GM18526 (cell line): Measurements from ENCODE around the gene C16orf95.

ENCODE experiments used
- POLR2A ChIP-seq: IDR thresholded peaks from 3 replicates; pipeline ENCODE4 v1.6.1; 2011; ENCODE audit not compliant: insufficient read length; ENCODE audit errors: extremely low read depth

Gene C16orf95

DNA sequence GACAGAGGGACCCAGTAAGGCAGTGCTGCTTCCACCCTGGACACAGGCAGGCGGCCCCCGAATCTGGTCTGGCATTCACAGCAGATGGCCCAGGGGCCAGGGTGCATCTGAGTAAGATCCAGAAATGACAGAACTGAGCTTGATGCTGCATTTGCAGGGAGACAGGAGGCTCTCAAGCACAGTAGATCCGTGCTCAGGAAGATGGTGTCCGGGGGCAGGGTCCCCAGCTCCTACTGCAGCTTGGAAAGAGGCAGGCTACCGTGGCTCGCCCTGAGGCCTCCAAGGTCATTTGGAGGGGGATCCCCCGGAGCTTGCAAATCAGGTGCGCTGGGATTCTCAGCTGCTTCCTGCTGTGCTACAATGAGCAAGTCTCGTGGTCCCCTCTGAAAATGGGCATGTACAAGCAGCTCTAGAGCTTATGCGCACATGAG lies 2.2 kb downstream of the C16orf95 start:
- no peak for TF ChIP-seq POLR2A

DNA sequence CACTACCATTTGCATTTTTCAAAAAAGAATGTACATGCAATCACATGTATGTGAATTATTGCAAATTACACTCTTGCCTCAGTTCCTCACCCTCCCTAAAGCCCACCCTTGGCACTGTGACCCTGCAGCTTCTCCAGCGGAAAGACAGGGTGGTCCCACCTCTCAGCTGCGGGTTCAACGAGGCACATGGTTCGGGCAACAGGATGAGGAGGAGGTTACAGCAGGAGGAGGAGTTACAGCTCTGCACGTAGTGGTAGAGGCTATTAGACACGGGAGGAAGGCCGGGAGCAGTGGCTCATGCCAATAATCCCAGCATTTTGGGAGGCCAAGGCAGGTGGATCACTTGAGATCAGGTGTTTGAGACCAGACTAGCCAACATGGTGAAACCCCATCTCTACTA lies 5.2 kb downstream of the C16orf95 start:
- no peak for TF ChIP-seq POLR2A

DNA sequence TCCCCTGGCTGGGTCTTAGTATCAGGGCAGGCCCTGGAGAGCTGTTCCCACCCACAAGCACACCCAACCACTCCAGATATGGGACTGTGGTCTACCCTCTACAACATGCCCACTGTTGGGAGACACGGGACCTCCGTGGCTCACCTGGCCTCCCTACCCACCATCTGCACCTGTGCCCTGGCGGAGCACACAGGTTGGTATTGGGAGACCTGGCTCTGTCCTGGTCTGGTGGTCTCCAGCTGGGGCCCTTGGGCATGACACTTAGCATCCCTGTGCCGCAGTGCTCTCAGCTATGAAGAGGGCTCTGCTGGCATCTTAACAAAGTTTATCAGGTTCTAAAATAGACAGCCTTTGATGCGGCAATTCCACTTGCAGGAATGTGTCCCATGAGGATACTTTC lies 5.8 kb downstream of the C16orf95 start:
- TF ChIP-seq POLR2A, result no peak

DNA sequence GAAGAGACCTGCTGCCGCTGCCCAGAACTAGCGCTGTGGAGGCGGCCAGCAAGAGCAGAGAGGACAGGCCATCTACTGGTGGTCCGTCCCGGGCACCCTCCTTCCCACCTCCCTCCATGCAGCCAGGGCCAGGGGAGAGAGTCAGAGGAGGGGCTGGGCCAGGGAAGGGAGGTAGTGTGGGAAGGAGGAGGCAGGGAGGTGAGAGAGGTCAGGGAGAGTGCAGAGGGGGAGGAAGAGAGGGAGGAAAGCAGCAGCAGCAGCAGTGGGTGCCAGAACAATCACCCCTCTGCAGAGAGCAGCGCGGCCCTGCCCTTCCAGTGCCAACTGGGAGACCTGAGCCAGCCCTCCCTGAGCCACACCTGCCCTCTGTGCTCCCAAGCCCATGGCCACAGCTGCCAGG lies 6.6 kb downstream of the C16orf95 start:
- no peak for TF ChIP-seq POLR2A

DNA sequence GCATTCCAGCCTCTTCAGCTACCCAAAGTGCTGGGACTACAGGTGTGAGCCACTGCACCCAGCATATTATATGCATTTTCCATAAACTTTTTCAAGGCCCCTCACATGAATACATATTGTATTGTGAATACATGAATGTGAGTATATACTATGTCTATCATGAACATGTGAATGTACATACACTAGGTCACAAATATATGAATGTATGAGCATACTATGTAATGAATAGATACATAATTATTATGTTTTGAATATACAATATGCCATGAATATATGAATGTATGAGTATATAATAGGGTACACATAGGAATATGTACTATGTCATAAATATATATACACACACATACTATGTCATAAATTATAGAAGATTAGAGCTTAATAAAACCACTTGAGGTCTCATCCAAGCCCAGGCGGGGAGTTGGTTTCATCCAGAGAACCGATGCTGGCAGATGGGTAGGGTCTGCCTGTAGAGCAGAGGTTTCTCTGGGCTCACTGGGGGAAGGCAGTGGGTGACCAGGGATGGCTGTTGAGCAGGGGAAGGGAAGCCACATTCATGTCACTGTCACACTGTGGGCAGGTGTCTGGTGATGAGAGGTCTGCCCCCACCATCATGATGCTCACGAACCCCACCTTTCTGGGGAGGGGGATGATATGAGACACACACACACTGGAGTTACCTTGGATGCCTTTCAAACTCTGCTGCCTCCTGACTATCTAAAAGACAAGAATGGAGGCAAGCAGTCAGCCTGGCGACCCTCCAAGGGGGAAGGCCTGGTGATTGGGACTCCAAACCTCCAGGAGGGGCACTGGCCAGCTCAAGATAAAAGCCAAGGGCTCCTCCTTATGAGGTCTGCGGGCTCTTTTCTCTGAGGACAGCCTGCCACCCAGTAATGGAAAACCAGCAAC lies 7.3 kb downstream of the C16orf95 start:
- TF ChIP-seq POLR2A, result no peak

DNA sequence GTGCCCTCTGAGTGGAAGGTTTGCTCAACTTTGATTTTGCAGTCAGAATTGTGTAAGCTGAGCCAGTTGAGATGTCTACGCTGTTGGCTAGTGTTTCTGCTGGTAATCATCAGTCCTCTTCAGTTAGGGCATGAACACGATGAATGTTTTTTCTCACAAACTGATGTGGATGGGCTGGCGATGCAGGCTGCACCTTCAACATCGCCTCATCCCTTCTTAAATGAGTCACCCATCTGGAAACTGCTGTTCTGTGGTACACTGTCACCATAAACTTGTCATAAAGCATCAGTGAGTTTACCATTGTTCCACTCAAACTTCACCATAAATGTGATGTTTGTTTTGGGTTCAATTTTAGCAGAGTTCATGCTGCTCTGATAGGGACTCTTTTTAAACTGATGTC lies 8.4 kb downstream of the C16orf95 start:
- TF ChIP-seq POLR2A, result no peak

DNA sequence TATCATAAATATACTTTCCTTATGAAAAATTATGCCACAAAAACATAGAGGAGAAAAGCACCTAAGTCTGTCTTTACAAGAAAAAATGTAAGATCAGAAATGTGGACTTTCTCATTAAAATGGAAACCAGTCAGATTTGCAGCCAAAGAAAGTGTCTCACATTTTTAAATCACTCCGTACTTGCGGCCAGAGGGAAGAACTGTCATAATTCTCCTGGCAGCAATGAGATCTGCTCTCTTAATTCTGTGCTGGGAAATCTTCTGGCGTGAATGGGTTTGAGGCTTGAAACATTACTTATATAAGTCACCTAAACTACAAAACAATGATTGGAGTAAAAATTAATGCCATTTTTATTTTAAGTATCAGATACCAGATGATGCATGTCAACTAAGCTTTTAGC lies 10.7 kb downstream of the C16orf95 start:
- TF ChIP-seq POLR2A, result no peak

DNA sequence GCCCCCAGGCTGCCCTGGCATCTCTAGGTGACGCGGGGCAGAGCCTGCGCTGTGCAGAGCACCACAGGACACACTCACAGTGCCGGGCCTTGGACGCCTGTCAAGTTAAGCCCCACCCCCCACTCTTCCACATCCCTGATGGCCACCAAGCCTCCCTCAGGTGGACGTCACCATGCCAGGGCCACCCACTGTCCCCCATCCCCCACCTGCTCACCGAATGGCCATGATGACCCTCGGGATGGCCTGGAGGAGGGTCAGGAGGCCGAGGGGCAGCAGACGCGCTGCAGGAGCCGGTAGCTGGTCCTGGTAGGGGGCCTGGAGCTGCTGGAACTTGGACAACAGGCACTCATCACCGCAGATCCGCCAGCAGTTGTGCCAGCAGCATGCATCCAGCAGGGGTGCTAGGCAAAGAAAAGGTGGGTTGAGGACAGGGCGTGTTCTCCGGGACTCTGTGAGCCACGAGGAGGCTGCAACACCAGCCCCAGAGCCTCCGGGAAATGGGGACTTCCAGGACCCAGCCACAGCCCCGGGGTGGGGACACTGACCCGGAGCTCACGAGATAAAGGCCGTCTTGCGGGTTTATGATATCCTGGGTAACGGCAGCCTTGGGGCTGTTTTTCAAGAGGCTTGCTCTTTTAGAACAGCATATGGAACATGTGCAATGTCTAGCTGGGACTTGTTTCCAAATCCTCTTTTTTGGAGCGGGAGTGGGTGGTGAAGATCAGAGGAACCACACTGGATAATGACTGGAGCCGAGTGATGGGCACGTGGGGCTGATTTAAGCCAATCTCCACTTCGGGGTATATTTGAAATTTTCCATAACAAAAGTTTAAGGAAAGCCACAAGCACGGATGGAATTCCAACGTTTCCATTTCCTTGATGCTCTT lies 11.4 kb downstream of the C16orf95 start:
- no peak for TF ChIP-seq POLR2A

DNA sequence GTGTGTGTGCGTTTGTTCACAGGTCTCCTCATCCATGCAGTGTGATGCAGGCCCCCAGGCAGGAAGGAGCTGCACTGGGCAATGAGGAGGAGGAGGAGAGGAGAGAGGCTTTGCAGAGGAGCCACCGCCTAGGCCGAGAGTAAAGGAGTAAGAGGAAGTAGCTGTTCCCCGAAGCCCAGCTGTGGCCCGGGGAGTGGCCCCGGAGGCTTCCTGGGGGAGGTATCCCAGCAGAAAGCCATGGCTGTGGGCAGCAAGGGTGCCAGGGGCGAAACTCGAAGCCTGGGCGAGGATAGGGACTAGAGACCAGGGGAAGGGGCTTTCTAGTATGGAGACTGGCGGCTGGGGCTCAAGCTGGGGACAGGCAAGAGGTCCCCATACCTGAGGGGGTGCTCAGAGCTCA lies 12.2 kb downstream of the C16orf95 start:
- TF ChIP-seq POLR2A, result no peak

DNA sequence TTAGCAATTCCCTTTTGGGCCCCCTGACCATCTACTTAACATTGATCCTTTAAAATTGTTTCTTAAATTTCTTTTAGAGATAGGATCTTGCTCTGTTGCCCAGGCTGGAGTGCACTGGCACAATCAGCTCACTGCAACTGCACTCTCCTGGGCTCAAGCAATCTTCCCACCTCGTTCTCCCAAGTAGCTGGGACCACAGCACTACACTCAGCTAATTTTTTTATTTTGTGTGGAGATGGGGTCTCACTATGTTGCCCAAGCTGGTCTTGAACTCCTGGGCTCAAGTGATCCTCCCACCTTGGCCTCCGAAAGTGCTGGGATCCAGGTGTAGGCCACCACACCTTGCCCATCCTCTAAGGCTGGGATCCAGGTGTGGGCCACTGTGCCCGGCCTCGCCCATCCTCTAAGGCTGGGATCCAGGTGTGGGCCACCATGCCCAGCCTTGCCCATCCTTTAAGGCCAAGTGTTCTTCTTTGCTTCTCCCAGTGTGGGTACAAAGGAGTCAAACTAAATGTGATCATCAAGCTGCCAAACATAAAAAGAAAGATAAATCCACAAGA lies 13.2 kb downstream of the C16orf95 start:
- TF ChIP-seq POLR2A, result no peak

DNA sequence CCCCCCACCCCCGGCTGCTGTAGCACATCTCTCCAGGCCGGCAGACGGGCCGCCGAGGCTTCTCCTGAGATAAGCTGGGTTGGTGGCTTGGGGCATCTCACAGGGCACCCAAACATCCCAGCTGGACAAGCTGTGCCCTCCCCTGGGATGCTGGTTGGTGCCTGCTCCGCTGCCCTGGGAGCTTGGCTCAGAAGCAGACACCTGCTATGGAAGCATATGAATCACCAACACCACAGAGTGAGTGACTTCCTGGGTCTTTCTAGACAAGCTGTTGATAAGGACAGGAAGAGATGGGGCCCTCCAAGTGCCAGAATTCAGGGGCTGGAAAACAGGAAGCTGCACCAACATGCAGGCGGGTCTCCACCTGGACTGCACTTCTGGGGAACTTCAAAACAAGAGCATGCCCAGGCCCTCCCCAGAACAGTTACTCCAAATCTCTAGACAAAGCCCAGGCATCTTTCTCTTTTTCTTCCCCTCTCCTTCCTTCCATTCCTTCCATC lies 13.7 kb downstream of the C16orf95 start:
- no peak for TF ChIP-seq POLR2A

DNA sequence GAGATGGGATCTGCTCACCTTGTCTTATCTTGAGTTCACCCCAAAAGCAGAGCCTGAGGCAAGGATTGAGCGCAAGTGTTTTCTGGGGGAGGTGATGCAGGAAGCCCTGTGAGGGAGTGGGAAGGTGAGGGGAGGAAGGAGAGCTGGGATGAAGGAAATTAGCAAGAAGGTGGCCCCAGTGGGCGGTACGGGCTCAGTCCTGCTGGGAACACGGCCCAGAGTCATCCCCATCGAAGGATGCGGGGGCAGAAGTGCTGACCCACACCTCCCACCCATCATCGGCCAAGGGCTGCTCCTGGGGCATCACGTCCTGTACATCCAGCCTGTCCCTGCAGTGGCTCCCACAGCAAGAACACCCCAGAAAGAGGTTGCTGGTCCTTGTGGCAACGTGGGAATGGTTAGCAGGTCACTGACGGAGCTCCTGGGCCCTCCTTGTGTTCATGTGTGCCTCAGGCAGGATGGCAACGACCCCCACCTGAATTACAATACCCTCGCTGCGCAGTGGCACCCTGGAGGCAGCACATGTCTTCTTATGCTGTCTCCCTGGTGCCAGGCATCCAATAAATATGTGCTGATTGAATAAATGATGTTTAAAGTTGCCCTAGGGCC lies 18.2 kb downstream of the C16orf95 start:
- no peak for TF ChIP-seq POLR2A

DNA sequence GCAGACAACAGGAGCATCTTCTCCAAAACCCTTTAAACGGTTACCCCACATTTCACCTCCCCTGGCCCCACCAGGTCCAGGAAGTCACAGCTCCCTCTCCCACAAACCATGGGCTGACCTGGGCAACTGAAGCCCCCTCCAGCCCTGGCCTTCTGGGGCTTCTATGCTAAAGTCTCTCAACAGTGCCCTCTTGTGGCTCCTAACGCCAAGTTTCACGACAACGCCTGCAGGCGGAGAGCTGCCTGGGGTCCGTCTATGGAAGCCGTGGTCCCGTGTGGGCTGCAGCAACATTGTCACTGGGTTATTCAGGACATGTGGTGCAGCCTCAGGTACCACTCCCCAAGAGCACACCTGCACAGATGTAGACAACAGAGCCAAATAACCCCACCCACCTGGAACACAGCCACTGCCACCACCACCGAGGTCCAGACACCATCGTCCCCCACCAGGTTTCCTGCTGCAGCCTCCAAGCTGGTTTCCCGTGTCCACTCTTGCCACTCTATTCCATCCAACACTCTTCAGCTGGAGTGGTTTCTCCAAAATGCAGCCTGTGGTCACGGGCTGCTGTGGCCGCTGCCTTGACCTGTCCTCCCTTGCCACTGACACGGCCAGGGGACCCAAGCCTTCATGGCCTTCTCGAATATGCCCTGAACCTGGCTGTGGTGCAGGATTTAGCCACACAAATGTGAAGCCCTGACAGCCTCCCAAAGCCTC lies 19.1 kb downstream of the C16orf95 start:
- TF ChIP-seq POLR2A, result no peak

DNA sequence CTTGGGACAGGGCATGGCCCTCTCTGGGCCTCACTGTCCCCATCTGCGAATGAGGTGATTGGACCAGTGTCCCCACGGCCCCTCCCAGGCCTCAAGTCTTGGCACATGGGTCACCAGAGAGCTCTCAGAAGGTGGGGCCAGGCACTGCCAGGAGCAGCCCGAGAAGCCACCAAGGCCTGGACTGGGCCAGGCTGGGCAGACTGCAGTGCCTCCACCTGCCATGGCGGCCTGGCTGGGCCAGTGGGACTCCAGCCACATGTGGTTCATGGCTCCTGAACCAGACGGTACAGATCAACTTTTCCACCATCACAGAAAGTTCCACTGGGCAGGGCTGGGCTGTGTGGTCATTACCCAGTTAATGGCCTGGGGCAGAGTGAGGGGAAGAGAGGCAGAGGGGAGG lies 19.8 kb downstream of the C16orf95 start:
- no peak for TF ChIP-seq POLR2A

DNA sequence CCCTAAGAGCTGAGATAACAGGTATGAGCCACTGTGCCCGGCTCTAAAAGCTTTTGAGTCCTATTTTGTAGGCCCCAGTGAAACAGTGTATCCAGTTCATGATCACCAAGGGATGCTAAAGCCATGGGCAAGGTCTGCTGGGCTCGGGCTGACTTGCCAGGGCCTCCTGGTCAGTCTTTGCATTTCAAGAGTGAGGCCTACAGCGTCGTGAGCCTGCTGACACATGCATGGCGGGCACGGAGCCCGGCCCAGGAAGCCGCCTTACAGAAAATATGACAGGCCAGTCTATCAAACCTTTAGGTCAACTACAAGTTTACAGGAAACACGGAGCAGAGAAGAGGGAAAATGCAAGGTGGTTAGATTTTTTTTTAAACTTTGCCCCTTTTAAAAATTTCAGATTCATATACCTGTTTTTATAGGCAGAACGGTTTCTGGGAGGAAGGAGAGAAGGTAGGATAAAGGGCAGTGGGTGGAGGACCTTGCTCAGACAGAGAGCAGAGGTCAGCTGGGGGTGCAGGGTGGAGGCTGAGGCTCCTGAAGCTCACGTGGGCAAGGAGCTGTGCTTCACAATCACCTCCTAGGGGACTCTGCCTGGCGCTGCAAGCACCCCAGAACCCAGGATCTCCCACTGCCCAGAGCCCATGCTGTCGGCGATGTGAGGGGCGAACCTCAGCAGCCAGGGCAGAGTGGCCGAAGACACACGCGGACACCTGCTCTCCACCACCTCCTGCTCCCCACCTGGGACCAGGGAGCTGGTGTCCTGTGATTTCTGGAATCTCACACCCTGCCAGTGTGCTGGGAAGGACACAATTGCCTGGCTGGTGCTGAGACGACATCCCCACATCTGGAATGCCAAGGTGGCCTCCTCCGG lies 21.3 kb downstream of the C16orf95 start:
- TF ChIP-seq POLR2A, result no peak
